ENCODE measurements around the gene EPS15.
"Not testable (repeated sequence)": the region's sequence is repeated elsewhere in the genome, so short reads cannot be mapped to it uniquely, and the experiment has no call there.

The EPS15 gene

DNA sequence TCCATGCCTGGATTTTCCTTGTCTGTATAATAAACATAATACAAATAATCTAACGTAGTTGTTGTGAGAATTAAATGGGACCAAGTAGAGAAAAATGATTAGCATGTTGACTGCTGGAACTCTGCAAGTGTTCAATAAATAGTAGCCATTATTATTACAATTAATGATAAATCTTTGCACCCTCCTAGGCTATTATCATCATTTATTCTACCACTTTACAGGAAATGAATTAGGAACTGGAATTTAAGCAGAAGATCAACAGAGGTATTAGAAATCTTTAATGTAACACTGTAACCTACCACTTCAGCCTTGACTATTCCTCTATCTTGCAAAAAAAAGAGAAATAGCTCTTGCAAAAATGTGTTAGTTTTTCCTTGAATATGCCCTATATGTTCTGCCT, 126.8 kb downstream of the EPS15 start:
- no peak overlapping the region for H3K27ac ChIP-seq (ENCODE audit: low read depth in 2 of 2, low read length in 2 of 2)
- no peak overlapping the region for H3K4me3 ChIP-seq (ENCODE audit: low read length in 2 of 2)
- H3K9ac ChIP-seq (ENCODE audit: low read depth in 1 of 2, low read length in 2 of 2), result no peak overlapping the region
- no peaks in the 10 kb centered on the region for H3K27me3 ChIP-seq (ENCODE audit: control insufficient read depth in 2 of 2, insufficient read depth in 2 of 2, low read length in 2 of 2)
- no peaks in the 10 kb centered on the region for H3K9me3 ChIP-seq (ENCODE audit: control insufficient read depth in 2 of 2, low read length in 2 of 2)
- H3K4me1 ChIP-seq (ENCODE audit: control insufficient read depth in 2 of 2, insufficient read depth in 2 of 2, low read length in 2 of 2), result no peaks in the 10 kb centered on the region
- peaks cover 22 to 33% of the 10 kb centered on the region in 2 donors for H3K36me3 ChIP-seq (ENCODE audit: control insufficient read depth in 2 of 2, insufficient read depth in 2 of 2, low read length in 2 of 2)

GRCh38 chr1:51390641-51391040, 128.4 kb downstream of the EPS15 start:
- H3K36me3 ChIP-seq (ENCODE audit: control insufficient read depth in 2 of 2, insufficient read depth in 2 of 2, low read length in 2 of 2), result peaks cover 21 to 30% of the 10 kb centered on the region in 2 donors
- H3K4me1 ChIP-seq (ENCODE audit: control insufficient read depth in 2 of 2, insufficient read depth in 2 of 2, low read length in 2 of 2); H3K27ac ChIP-seq (ENCODE audit: low read depth in 2 of 2, low read length in 2 of 2); H3K9ac ChIP-seq (ENCODE audit: low read depth in 1 of 2, low read length in 2 of 2); H3K4me3 ChIP-seq (ENCODE audit: low read length in 2 of 2); H3K9me3 ChIP-seq (ENCODE audit: control insufficient read depth in 2 of 2, low read length in 2 of 2); H3K27me3 ChIP-seq (ENCODE audit: control insufficient read depth in 2 of 2, insufficient read depth in 2 of 2, low read length in 2 of 2): not testable (repeated sequence)

DNA sequence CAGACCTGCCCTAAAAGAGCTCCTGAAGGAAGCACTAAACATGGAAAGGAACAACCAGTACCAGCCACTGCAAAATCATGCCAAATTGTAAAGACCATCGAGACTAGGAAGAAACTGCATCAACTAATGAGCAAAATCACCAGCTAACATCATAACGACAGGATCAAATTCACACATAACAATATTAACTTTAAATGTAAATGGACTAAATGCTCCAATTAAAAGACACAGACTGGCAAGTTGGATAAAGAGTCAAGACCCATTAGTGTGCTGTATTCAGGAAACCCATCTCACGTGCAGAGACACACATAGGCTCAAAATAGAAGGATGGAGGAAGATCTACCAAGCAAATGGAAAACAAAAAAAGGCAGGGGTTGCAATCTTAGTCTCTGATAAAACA, 131.8 kb downstream of the EPS15 start:
- not testable (repeated sequence) for H3K9me3 ChIP-seq (ENCODE audit: control insufficient read depth in 2 of 2, low read length in 2 of 2); H3K4me3 ChIP-seq (ENCODE audit: low read length in 2 of 2)

DNA sequence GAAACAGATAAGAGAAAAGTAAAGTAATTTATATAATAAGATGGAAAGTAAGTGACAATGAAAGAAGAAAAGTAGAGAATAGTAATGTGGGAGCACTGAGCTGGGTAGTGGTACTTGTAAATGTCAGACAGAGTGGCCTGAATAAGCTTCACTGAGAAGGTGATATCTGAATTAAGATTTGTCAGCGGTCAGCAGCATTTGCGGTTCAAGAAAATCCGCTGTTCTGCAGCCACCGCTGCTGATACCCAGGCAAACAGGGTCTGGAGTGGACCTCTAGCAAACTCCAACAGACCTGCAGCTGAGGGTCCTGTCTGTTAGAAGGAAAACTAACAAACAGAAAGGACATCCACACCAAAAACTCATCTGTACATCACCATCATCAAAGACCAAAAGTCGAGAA, 132.8 kb downstream of the EPS15 start:
- peaks cover 12 to 13% of the 10 kb centered on the region in 2 donors for H3K36me3 ChIP-seq (ENCODE audit: control insufficient read depth in 2 of 2, insufficient read depth in 2 of 2, low read length in 2 of 2)
- not testable (repeated sequence) for H3K4me1 ChIP-seq (ENCODE audit: control insufficient read depth in 2 of 2, insufficient read depth in 2 of 2, low read length in 2 of 2); H3K27me3 ChIP-seq (ENCODE audit: control insufficient read depth in 2 of 2, insufficient read depth in 2 of 2, low read length in 2 of 2); H3K27ac ChIP-seq (ENCODE audit: low read depth in 2 of 2, low read length in 2 of 2); H3K9me3 ChIP-seq (ENCODE audit: control insufficient read depth in 2 of 2, low read length in 2 of 2); H3K4me3 ChIP-seq (ENCODE audit: low read length in 2 of 2); H3K9ac ChIP-seq (ENCODE audit: low read depth in 1 of 2, low read length in 2 of 2)

More for the DNA sequence above, 131.8 kb downstream of the EPS15 start:
- not testable (repeated sequence) for H3K4me1 ChIP-seq (ENCODE audit: control insufficient read depth in 2 of 2, insufficient read depth in 2 of 2, low read length in 2 of 2); H3K27me3 ChIP-seq (ENCODE audit: control insufficient read depth in 2 of 2, insufficient read depth in 2 of 2, low read length in 2 of 2); H3K9ac ChIP-seq (ENCODE audit: low read depth in 1 of 2, low read length in 2 of 2); H3K27ac ChIP-seq (ENCODE audit: low read depth in 2 of 2, low read length in 2 of 2)
- H3K36me3 ChIP-seq (ENCODE audit: control insufficient read depth in 2 of 2, insufficient read depth in 2 of 2, low read length in 2 of 2), result peaks cover 12 to 18% of the 10 kb centered on the region in 2 donors

GRCh38 chr1:51385776-51386175, 133.3 kb downstream of the EPS15 start:
- Histone ChIP-seq H3K27ac (ENCODE audit: low read depth in 2 of 2, low read length in 2 of 2) (no peak overlapping the region), H3K4me3 (ENCODE audit: low read length in 2 of 2) (no peak overlapping the region), H3K27me3 (ENCODE audit: control insufficient read depth in 2 of 2, insufficient read depth in 2 of 2, low read length in 2 of 2) (no peaks in the 10 kb centered on the region), H3K9me3 (ENCODE audit: control insufficient read depth in 2 of 2, low read length in 2 of 2) (no peaks in the 10 kb centered on the region), H3K4me1 (ENCODE audit: control insufficient read depth in 2 of 2, insufficient read depth in 2 of 2, low read length in 2 of 2) (no peaks in the 10 kb centered on the region), H3K9ac (ENCODE audit: low read depth in 1 of 2, low read length in 2 of 2) (no peak overlapping the region), H3K36me3 (ENCODE audit: control insufficient read depth in 2 of 2, insufficient read depth in 2 of 2, low read length in 2 of 2) (peaks cover 12 to 18% of the 10 kb centered on the region in 2 donors)

GRCh38 chr1:51381964-51382363, 137.1 kb downstream of the EPS15 start:
- H3K36me3 ChIP-seq (ENCODE audit: control insufficient read depth in 2 of 2, insufficient read depth in 2 of 2, low read length in 2 of 2), result peaks cover 12 to 27% of the 10 kb centered on the region in 2 donors

GRCh38 chr1:51380936-51381335, 138.1 kb downstream of the EPS15 start:
- Histone ChIP-seq H3K27ac (ENCODE audit: low read depth in 2 of 2, low read length in 2 of 2) (no peak overlapping the region), H3K4me3 (ENCODE audit: low read length in 2 of 2) (no peak overlapping the region), H3K27me3 (ENCODE audit: control insufficient read depth in 2 of 2, insufficient read depth in 2 of 2, low read length in 2 of 2) (no peaks in the 10 kb centered on the region), H3K9me3 (ENCODE audit: control insufficient read depth in 2 of 2, low read length in 2 of 2) (no peaks in the 10 kb centered on the region), H3K4me1 (ENCODE audit: control insufficient read depth in 2 of 2, insufficient read depth in 2 of 2, low read length in 2 of 2) (no peaks in the 10 kb centered on the region), H3K9ac (ENCODE audit: low read depth in 1 of 2, low read length in 2 of 2) (no peak overlapping the region), H3K36me3 (ENCODE audit: control insufficient read depth in 2 of 2, insufficient read depth in 2 of 2, low read length in 2 of 2) (peaks cover 13 to 23% of the 10 kb centered on the region in 2 donors)

More at GRCh38 chr1:51381964-51382363, 137.1 kb downstream of the EPS15 start:
- Histone ChIP-seq H3K9ac (ENCODE audit: low read depth in 1 of 2, low read length in 2 of 2) (no peak overlapping the region), H3K27me3 (ENCODE audit: control insufficient read depth in 2 of 2, insufficient read depth in 2 of 2, low read length in 2 of 2) (no peaks in the 10 kb centered on the region), H3K4me1 (ENCODE audit: control insufficient read depth in 2 of 2, insufficient read depth in 2 of 2, low read length in 2 of 2) (no peaks in the 10 kb centered on the region), H3K4me3 (ENCODE audit: low read length in 2 of 2) (no peak overlapping the region), H3K27ac (ENCODE audit: low read depth in 2 of 2, low read length in 2 of 2) (no peak overlapping the region), H3K9me3 (ENCODE audit: control insufficient read depth in 2 of 2, low read length in 2 of 2) (no peaks in the 10 kb centered on the region)

GRCh38 chr1:51378871-51379270, 140.2 kb downstream of the EPS15 start:
- H3K9ac ChIP-seq (ENCODE audit: low read depth in 1 of 2, low read length in 2 of 2), result no peak overlapping the region
- no peak overlapping the region for H3K4me3 ChIP-seq (ENCODE audit: low read length in 2 of 2)
- no peaks in the 10 kb centered on the region for H3K9me3 ChIP-seq (ENCODE audit: control insufficient read depth in 2 of 2, low read length in 2 of 2)
- H3K36me3 ChIP-seq (ENCODE audit: control insufficient read depth in 2 of 2, insufficient read depth in 2 of 2, low read length in 2 of 2), result peaks cover 10 to 17% of the 10 kb centered on the region in 2 donors
- no peak overlapping the region for H3K27ac ChIP-seq (ENCODE audit: low read depth in 2 of 2, low read length in 2 of 2)
- no peaks in the 10 kb centered on the region for H3K27me3 ChIP-seq (ENCODE audit: control insufficient read depth in 2 of 2, insufficient read depth in 2 of 2, low read length in 2 of 2)
- no peaks in the 10 kb centered on the region for H3K4me1 ChIP-seq (ENCODE audit: control insufficient read depth in 2 of 2, insufficient read depth in 2 of 2, low read length in 2 of 2)

GRCh38 chr1:51373898-51374297, 145.2 kb downstream of the EPS15 start:
- Histone ChIP-seq H3K27me3 (ENCODE audit: control insufficient read depth in 2 of 2, insufficient read depth in 2 of 2, low read length in 2 of 2) (no peaks in the 10 kb centered on the region), H3K4me3 (ENCODE audit: low read length in 2 of 2) (no peak overlapping the region), H3K4me1 (ENCODE audit: control insufficient read depth in 2 of 2, insufficient read depth in 2 of 2, low read length in 2 of 2) (no peaks in the 10 kb centered on the region), H3K27ac (ENCODE audit: low read depth in 2 of 2, low read length in 2 of 2) (no peak overlapping the region), H3K9me3 (ENCODE audit: control insufficient read depth in 2 of 2, low read length in 2 of 2) (no peaks in the 10 kb centered on the region), H3K9ac (ENCODE audit: low read depth in 1 of 2, low read length in 2 of 2) (no peak overlapping the region), H3K36me3 (ENCODE audit: control insufficient read depth in 2 of 2, insufficient read depth in 2 of 2, low read length in 2 of 2) (peaks cover 19 to 26% of the 10 kb centered on the region in 2 donors)

GRCh38 chr1:51372561-51372960, 146.5 kb downstream of the EPS15 start:
- H3K4me1 ChIP-seq (ENCODE audit: control insufficient read depth in 2 of 2, insufficient read depth in 2 of 2, low read length in 2 of 2), result no peaks in the 10 kb centered on the region
- H3K27ac ChIP-seq (ENCODE audit: low read depth in 2 of 2, low read length in 2 of 2), result no peak overlapping the region
- peaks cover 17 to 26% of the 10 kb centered on the region in 2 donors for H3K36me3 ChIP-seq (ENCODE audit: control insufficient read depth in 2 of 2, insufficient read depth in 2 of 2, low read length in 2 of 2)
- H3K27me3 ChIP-seq (ENCODE audit: control insufficient read depth in 2 of 2, insufficient read depth in 2 of 2, low read length in 2 of 2), result no peaks in the 10 kb centered on the region
- no peak overlapping the region for H3K9ac ChIP-seq (ENCODE audit: low read depth in 1 of 2, low read length in 2 of 2)
- no peak overlapping the region for H3K4me3 ChIP-seq (ENCODE audit: low read length in 2 of 2)
- no peaks in the 10 kb centered on the region for H3K9me3 ChIP-seq (ENCODE audit: control insufficient read depth in 2 of 2, low read length in 2 of 2)

GRCh38 chr1:51369171-51369570, 149.9 kb downstream of the EPS15 start:
- Histone ChIP-seq H3K9me3 (ENCODE audit: control insufficient read depth in 2 of 2, low read length in 2 of 2) (no peaks in the 10 kb centered on the region), H3K9ac (ENCODE audit: low read depth in 1 of 2, low read length in 2 of 2) (no peak overlapping the region), H3K27me3 (ENCODE audit: control insufficient read depth in 2 of 2, insufficient read depth in 2 of 2, low read length in 2 of 2) (no peaks in the 10 kb centered on the region), H3K36me3 (ENCODE audit: control insufficient read depth in 2 of 2, insufficient read depth in 2 of 2, low read length in 2 of 2) (peaks cover 16 to 32% of the 10 kb centered on the region in 2 donors), H3K4me3 (ENCODE audit: low read length in 2 of 2) (no peak overlapping the region), H3K27ac (ENCODE audit: low read depth in 2 of 2, low read length in 2 of 2) (no peak overlapping the region), H3K4me1 (ENCODE audit: control insufficient read depth in 2 of 2, insufficient read depth in 2 of 2, low read length in 2 of 2) (no peaks in the 10 kb centered on the region)
